IMR-90 (cell line): ENCODE measurements around the gene SMIM14. TPM values are rescaled to one million over a fixed set of nuclear protein-coding genes. Genes with fewer than 3 reads are reported as not detected.

ENCODE experiments used
- ATAC-seq: fragments of 200-7000 bp; cut with Tn5 transposase; 2 replicates; pipeline ENCODE4 v1.9.1; 2020; ENCODE audit warnings: low read depth, mild to moderate bottlenecking, moderate library complexity
- BruUV-seq: library from RNA; stranded (reverse); fragments of 400-500 nt; replicated peaks from 2 replicates; lab custom pipeline; 2021; lab: Mats Ljungman, UMichigan
- CTCF ChIA-PET: fragments of 300-600 bp; formaldehyde crosslinking; extraction: SDS; loops from one replicate; lab custom pipeline; 2021; ENCODE audit warnings: antibody characterized with exemption; lab: Yijun Ruan, JAX
- POLR2A ChIA-PET: fragments of 300-600 bp; sonication (Branson Sonifier 250); formaldehyde crosslinking; loops from one replicate; lab custom pipeline; 2022; ENCODE audit warnings: antibody characterized with exemption; ENCODE audit not compliant: unreplicated experiment; lab: Charles Lee
- DNase-seq: peaks from one replicate; pipeline ENCODE4 v3.0.0; 2013
- H2AFZ ChIP-seq: replicated peaks from 2 replicates; pipeline ENCODE3; 2013; ENCODE audit warnings: low read length, mild to moderate bottlenecking; ENCODE audit not compliant: poor library complexity
- H2AK5ac ChIP-seq: 2 replicates; pipeline ENCODE4 v1.6.1; 2013; ENCODE audit warnings: low read depth, low read length, inconsistent platforms
- H2AK9ac ChIP-seq: replicated peaks from 2 replicates; pipeline ENCODE3; 2013; ENCODE audit warnings: mild to moderate bottlenecking, low read depth, low read length, moderate library complexity; ENCODE audit not compliant: poor library complexity
- H2BK120ac ChIP-seq: 2 replicates; pipeline ENCODE4 v1.6.1; 2013; ENCODE audit warnings: low read depth, low read length, inconsistent platforms
- H2BK15ac ChIP-seq: 3 replicates; pipeline ENCODE4 v1.6.1; 2013; ENCODE audit warnings: low read depth, low read length, inconsistent platforms
- H2BK20ac ChIP-seq: 2 replicates; pipeline ENCODE4 v1.6.1; 2013; ENCODE audit warnings: low read depth, mild to moderate bottlenecking, inconsistent platforms, low read length, moderate library complexity
- H2BK5ac ChIP-seq: 2 replicates; pipeline ENCODE4 v1.6.1; 2013; ENCODE audit warnings: mild to moderate bottlenecking, low read depth, low read length, inconsistent platforms; ENCODE audit not compliant: poor library complexity, severe bottlenecking
- H3K14ac ChIP-seq: replicated peaks from 2 replicates; pipeline ENCODE4 v1.6.1; 2013; ENCODE audit warnings: low read depth, low read length, inconsistent platforms
- H3K18ac ChIP-seq: 2 replicates; pipeline ENCODE4 v1.6.1; 2013; ENCODE audit warnings: low read depth, low read length, control low read depth
- H3K23ac ChIP-seq: 2 replicates; pipeline ENCODE4 v1.6.1; 2013; ENCODE audit warnings: low read depth, low read length, inconsistent platforms
- H3K27ac ChIP-seq: 2 replicates; pipeline ENCODE4 v1.5.1; 2013; ENCODE audit warnings: mild to moderate bottlenecking, control low read depth, low read length; ENCODE audit not compliant: insufficient read depth
- H3K27me3 ChIP-seq: 2 replicates; pipeline ENCODE4 v1.6.1; 2013; ENCODE audit warnings: low read length; ENCODE audit not compliant: control insufficient read depth, insufficient read depth
- H3K36me3 ChIP-seq: 2 replicates; pipeline ENCODE4 v1.6.1; 2013; ENCODE audit warnings: low read length, mixed read lengths; ENCODE audit not compliant: control insufficient read depth, insufficient read depth
- H3K4ac ChIP-seq: 2 replicates; pipeline ENCODE4 v1.6.1; 2013; ENCODE audit warnings: low read depth, low read length, inconsistent platforms
- H3K4me1 ChIP-seq: 2 replicates; pipeline ENCODE4 v1.6.1; 2013; ENCODE audit warnings: low read length, mixed read lengths; ENCODE audit not compliant: control insufficient read depth, insufficient read depth
- H3K4me2 ChIP-seq: 2 replicates; pipeline ENCODE4 v1.6.1; 2013; ENCODE audit warnings: low read depth, mild to moderate bottlenecking, control low read depth, low read length, moderate library complexity
- H3K4me3 ChIP-seq: 2 replicates; pipeline ENCODE4 v1.5.1; 2013; ENCODE audit warnings: low read depth, mild to moderate bottlenecking, control low read depth, low read length, moderate library complexity; ENCODE audit not compliant: insufficient read depth
- H3K56ac ChIP-seq: 2 replicates; pipeline ENCODE4 v1.6.1; 2013; ENCODE audit warnings: low read length, inconsistent platforms; ENCODE audit not compliant: insufficient read depth; ENCODE audit errors: extremely low read depth
- H3K79me1 ChIP-seq, 2 experiments: 2 replicates each; pipeline ENCODE4 v1.6.1; 2013; ENCODE audit warnings: low read length in 2 of 2, inconsistent platforms in 1 of 2, low read depth in 1 of 2
- H3K9ac ChIP-seq: 2 replicates; pipeline ENCODE4 v1.6.1; 2013; ENCODE audit warnings: low read depth, low read length, control low read depth
- H3K9me1 ChIP-seq: 2 replicates; pipeline ENCODE4 v1.6.1; 2013; ENCODE audit warnings: low read length, inconsistent platforms; ENCODE audit not compliant: insufficient read depth
- H3K9me3 ChIP-seq: 2 replicates; pipeline ENCODE4 v1.6.1; 2013; ENCODE audit warnings: low read length; ENCODE audit not compliant: control insufficient read depth, insufficient read depth
- H4K20me1 ChIP-seq: 2 replicates; pipeline ENCODE4 v1.6.1; 2013; ENCODE audit warnings: low read length, inconsistent platforms; ENCODE audit not compliant: insufficient read depth
- H4K5ac ChIP-seq: 2 replicates; pipeline ENCODE4 v1.6.1; 2013; ENCODE audit warnings: mild to moderate bottlenecking, low read depth, low read length, control low read depth
- H4K8ac ChIP-seq, 2 experiments: 2 replicates each; pipeline ENCODE4 v1.6.1; 2013; ENCODE audit warnings: low read depth in 2 of 2, low read length in 2 of 2, control low read depth in 1 of 2, inconsistent platforms in 1 of 2
- H4K91ac ChIP-seq: 2 replicates; pipeline ENCODE4 v1.6.1; 2013; ENCODE audit warnings: low read depth, low read length, inconsistent platforms; ENCODE audit not compliant: insufficient read depth
- BHLHE40 ChIP-seq: fragments of 150-350 bp; IDR thresholded peaks from 2 replicates; pipeline ENCODE4 v1.6.1; 2016; ENCODE audit warnings: mild to moderate bottlenecking, low read depth, low read length
- CEBPB ChIP-seq: IDR thresholded peaks from 2 replicates; pipeline ENCODE4 v1.6.1; 2012; ENCODE audit warnings: low read depth, low read length, improper control_type of control experiment
- CHD1 ChIP-seq: IDR thresholded peaks from 2 replicates; pipeline ENCODE4 v1.6.1; 2012; ENCODE audit warnings: low read depth, low read length, improper control_type of control experiment
- FOS ChIP-seq: fragments of 150-350 bp; IDR thresholded peaks from 2 replicates; pipeline ENCODE4 v1.6.1; 2016; ENCODE audit warnings: low read depth, low read length
- MAFK ChIP-seq: IDR thresholded peaks from 2 replicates; pipeline ENCODE4 v1.6.1; 2012; ENCODE audit warnings: low read depth, low read length, improper control_type of control experiment
- MAZ ChIP-seq: IDR thresholded peaks from 2 replicates; pipeline ENCODE4 v1.6.1; 2012; ENCODE audit warnings: low read depth, mild to moderate bottlenecking, low read length, improper control_type of control experiment, moderate library complexity, borderline replicate concordance
- MXI1 ChIP-seq: IDR thresholded peaks from 2 replicates; pipeline ENCODE4 v1.6.1; 2012; ENCODE audit warnings: low read depth, mild to moderate bottlenecking, low read length, moderate library complexity, borderline replicate concordance
- NFE2L2 ChIP-seq: fragments of 150-350 bp; IDR thresholded peaks from 2 replicates; pipeline ENCODE4 v1.6.1; 2016; ENCODE audit warnings: low read depth, mild to moderate bottlenecking, low read length
- POLR2A ChIP-seq: IDR thresholded peaks from 2 replicates; pipeline ENCODE4 v1.6.1; 2012; ENCODE audit warnings: mild to moderate bottlenecking, low read depth, low read length
- RAD21 ChIP-seq: IDR thresholded peaks from 2 replicates; pipeline ENCODE4 v1.6.1; 2012; ENCODE audit warnings: low read length, improper control_type of control experiment
- RCOR1 ChIP-seq: IDR thresholded peaks from 2 replicates; pipeline ENCODE4 v1.6.1; 2012; ENCODE audit warnings: mild to moderate bottlenecking, low read length, improper control_type of control experiment; ENCODE audit not compliant: insufficient replicate concordance
- RFX5 ChIP-seq: IDR thresholded peaks from 2 replicates; pipeline ENCODE4 v1.8.0; 2012; ENCODE audit warnings: low read depth, mild to moderate bottlenecking, low read length, moderate library complexity
- SMC3 ChIP-seq: fragments of 150-350 bp; IDR thresholded peaks from 2 replicates; pipeline ENCODE4 v1.6.1; 2016; ENCODE audit warnings: low read depth, mild to moderate bottlenecking, antibody characterized with exemption, low read length, moderate library complexity
- WGBS, 2 experiments: methylation state at CpG; one replicate each; pipeline versions ENCODE4 v1.1.5 to v1.1.7; 2013; ENCODE audit warnings: missing lambda C conversion rate in 2 of 2; ENCODE audit not compliant: insufficient read length in 1 of 2; ENCODE audit errors: extremely low coverage in 2 of 2; 5-methylcytosine and 5-hydroxymethylcytosine counted together
- dilution Hi-C: fragments of 300-500 bp; cut with HindIII; formaldehyde crosslinking; loops from one replicate; pipeline ENCODE4 v1.14.3; 2018; ENCODE audit warnings: low sequenced_read_pairs; ENCODE audit not compliant: unreplicated experiment
- in situ Hi-C: fragments of 300-500 bp; cut with MboI; formaldehyde crosslinking; loops from 3 replicates; pipeline ENCODE4 v1.14.3; 2019; ENCODE audit warnings: low sequenced_read_pairs, inconsistent platforms, mixed read lengths
- intact Hi-C: fragments of 100-400 bp; cut with micrococcal nuclease; formaldehyde crosslinking; loops from 2 replicates; pipeline ENCODE4 v1.10.0; 2022
- polyA plus RNA-seq, 3 experiments: library from polyadenylated mRNA; depleted of rRNA; stranded (reverse); fragments of >200 nt; gene quantifications; 2 replicates each; pipeline ENCODE4 v1.2.3, GENCODE V29; 2012; ENCODE audit warnings: low replicate concordance in 1 of 3
- total RNA-seq: library from RNA; depleted of rRNA; stranded (reverse); fragments of >200 nt; gene quantifications from 2 replicates; pipeline ENCODE4 v1.2.3, GENCODE V29; 2012
- TF ChIP-seq, protein P1 (sequence below): fragments of 150-350 bp; IDR thresholded peaks from 2 replicates; pipeline ENCODE4 v1.6.1; 2016; ENCODE audit warnings: low read depth, mild to moderate bottlenecking, low read length, moderate library complexity, borderline replicate concordance
- TF ChIP-seq, protein P2 (sequence below): fragments of 150-350 bp; IDR thresholded peaks from 2 replicates; pipeline ENCODE4 v1.6.1; 2017; ENCODE audit warnings: mild to moderate bottlenecking, antibody characterized with exemption, low read length, low read depth
- TF ChIP-seq, protein P3 (sequence below): conservative IDR thresholded peaks from 2 replicates; pipeline ENCODE4 v1.5.1; 2012; ENCODE audit warnings: mild to moderate bottlenecking, low read depth, low read length, improper control_type of control experiment

The SMIM14 gene
- total and polyA plus RNA-seq, 2 of the 4 experiments (the other 2 are of a cell fraction) = 15.6 to 20.9 TPM

DNA sequence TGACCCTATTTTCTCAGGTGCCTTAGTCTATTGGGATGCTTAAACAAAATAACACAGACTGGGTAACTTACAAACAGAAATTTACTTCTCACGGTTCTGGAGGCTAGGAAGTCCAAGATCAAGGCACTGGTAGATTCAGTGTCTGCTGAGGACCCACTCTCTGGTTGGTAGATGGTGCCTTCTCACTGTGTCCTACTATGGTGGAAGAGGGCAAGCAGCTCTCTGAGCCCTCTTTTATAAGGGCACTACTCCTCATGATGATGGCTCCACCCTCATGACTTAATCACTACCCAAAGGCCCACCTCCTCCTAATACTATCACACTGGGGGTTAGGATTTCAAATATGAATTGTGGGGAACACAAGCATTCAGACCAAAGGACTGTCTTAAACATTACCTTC lies 11.8 kb downstream of the SMIM14 start:
- Histone ChIP-seq H3K4me1 (0 out of 2 replicates have a peak, but pooled peaks cover 1% of the 10 kb centered on the region), H2BK15ac (no peak overlapping the region), H3K36me3 (peaks cover 5% of the 10 kb centered on the region; the same call in 1 of the 2 replicates), H3K27ac (no peak overlapping the region), H3K14ac (no peak overlapping the region), H3K9ac (no peak overlapping the region), H2AK9ac (no peak overlapping the region), H3K18ac (no peak overlapping the region), H2BK20ac (no peak overlapping the region), H3K4me3 (no peak overlapping the region), H2BK120ac (no peak overlapping the region), H3K9me3 (no peaks in the 10 kb centered on the region), H4K91ac (no peak overlapping the region), H4K8ac (no peak overlapping the region), H4K5ac (no peak overlapping the region), H3K79me1 (peaks cover 13% of the 10 kb centered on the region in 2 experiments; a peak in 2 of 4 replicates), H3K23ac (no peak overlapping the region), H4K20me1 (no peaks in the 10 kb centered on the region), H3K27me3 (no peaks in the 10 kb centered on the region), H3K9me1 (no peaks in the 10 kb centered on the region), H2BK5ac (no peak overlapping the region), H2AK5ac (no peak overlapping the region), H2AFZ (no peak overlapping the region), H3K4ac (no peak overlapping the region), H3K4me2 (no peak overlapping the region), H3K56ac (no peak overlapping the region)
- ChIA-PET CTCF (no interaction called here), POLR2A (no interaction called here)
- no peak for DNase-seq
- in situ Hi-C loops = no loop called here
- TF ChIP-seq CEBPB = no peak
- TF ChIP-seq SMC3 = no peak
- no peak for TF ChIP-seq CHD1
- no peak for TF ChIP-seq MAZ
- TF ChIP-seq, protein P1, sequence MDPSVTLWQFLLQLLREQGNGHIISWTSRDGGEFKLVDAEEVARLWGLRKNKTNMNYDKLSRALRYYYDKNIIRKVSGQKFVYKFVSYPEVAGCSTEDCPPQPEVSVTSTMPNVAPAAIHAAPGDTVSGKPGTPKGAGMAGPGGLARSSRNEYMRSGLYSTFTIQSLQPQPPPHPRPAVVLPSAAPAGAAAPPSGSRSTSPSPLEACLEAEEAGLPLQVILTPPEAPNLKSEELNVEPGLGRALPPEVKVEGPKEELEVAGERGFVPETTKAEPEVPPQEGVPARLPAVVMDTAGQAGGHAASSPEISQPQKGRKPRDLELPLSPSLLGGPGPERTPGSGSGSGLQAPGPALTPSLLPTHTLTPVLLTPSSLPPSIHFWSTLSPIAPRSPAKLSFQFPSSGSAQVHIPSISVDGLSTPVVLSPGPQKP = no peak
- no peak for TF ChIP-seq BHLHE40
- no peak for TF ChIP-seq RAD21
- TF ChIP-seq POLR2A = no peak
- no peak for TF ChIP-seq MXI1
- TF ChIP-seq RCOR1 = no peak
- no peak for TF ChIP-seq MAFK
- TF ChIP-seq, protein P2, sequence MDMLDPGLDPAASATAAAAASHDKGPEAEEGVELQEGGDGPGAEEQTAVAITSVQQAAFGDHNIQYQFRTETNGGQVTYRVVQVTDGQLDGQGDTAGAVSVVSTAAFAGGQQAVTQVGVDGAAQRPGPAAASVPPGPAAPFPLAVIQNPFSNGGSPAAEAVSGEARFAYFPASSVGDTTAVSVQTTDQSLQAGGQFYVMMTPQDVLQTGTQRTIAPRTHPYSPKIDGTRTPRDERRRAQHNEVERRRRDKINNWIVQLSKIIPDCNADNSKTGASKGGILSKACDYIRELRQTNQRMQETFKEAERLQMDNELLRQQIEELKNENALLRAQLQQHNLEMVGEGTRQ = no peak
- no peak for TF ChIP-seq FOS
- TF ChIP-seq RFX5 = no peak
- TF ChIP-seq, protein P3, sequence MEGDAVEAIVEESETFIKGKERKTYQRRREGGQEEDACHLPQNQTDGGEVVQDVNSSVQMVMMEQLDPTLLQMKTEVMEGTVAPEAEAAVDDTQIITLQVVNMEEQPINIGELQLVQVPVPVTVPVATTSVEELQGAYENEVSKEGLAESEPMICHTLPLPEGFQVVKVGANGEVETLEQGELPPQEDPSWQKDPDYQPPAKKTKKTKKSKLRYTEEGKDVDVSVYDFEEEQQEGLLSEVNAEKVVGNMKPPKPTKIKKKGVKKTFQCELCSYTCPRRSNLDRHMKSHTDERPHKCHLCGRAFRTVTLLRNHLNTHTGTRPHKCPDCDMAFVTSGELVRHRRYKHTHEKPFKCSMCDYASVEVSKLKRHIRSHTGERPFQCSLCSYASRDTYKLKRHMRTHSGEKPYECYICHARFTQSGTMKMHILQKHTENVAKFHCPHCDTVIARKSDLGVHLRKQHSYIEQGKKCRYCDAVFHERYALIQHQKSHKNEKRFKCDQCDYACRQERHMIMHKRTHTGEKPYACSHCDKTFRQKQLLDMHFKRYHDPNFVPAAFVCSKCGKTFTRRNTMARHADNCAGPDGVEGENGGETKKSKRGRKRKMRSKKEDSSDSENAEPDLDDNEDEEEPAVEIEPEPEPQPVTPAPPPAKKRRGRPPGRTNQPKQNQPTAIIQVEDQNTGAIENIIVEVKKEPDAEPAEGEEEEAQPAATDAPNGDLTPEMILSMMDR = no peak
- TF ChIP-seq NFE2L2 = no peak
- WGBS, 2 experiments = no CpG with 5 or more reads among the region's 1 CpG
- BruUV-seq = no TSS peak
- dilution Hi-C loops = no loop called here
- ATAC-seq = no peak
- intact Hi-C loops = no loop called here
